MCF 10A (cell line): Measurements from ENCODE around the gene KCTD2. TPM values are rescaled to one million over a fixed set of nuclear protein-coding genes. Genes with fewer than 3 reads are reported as not detected.

ENCODE experiments used
- BruUV-seq: library from RNA; stranded (reverse); fragments of 400-500 nt; replicated peaks from 2 replicates; lab custom pipeline; 2021; lab: Mats Ljungman, UMichigan
- CTCF ChIA-PET: fragments of 300-600 bp; sonication (Branson Sonifier 250); formaldehyde crosslinking; extraction: SDS; loops from one replicate; lab custom pipeline; 2021; ENCODE audit warnings: antibody characterized with exemption, inconsistent platforms; lab: Yijun Ruan, JAX
- POLR2A ChIA-PET: fragments of 300-600, 350-650 bp; sonication (Branson Sonifier 250); formaldehyde crosslinking; extraction: SDS; loops from one replicate; lab custom pipeline; 2020; ENCODE audit warnings: antibody characterized with exemption, inconsistent platforms; lab: Yijun Ruan, JAX
- DNase-seq: peaks from one replicate; pipeline ENCODE4 v3.0.0-alpha.2; 2018; ENCODE audit not compliant: unreplicated experiment
- H3K27ac Mint-ChIP-seq: one replicate; pipeline ENCODE4 v1.8.0; 2022; ENCODE audit warnings: mild to moderate bottlenecking, low read depth, mixed read lengths; ENCODE audit not compliant: unreplicated experiment
- H3K27me3 Mint-ChIP-seq: one replicate; pipeline ENCODE4 v1.8.0; 2022; ENCODE audit warnings: mixed read lengths; ENCODE audit not compliant: insufficient read depth, unreplicated experiment
- H3K36me3 Mint-ChIP-seq: one replicate; pipeline ENCODE4 v1.8.0; 2022; ENCODE audit warnings: mild to moderate bottlenecking, moderate library complexity, mixed read lengths; ENCODE audit not compliant: insufficient read depth, unreplicated experiment
- H3K4me1 Mint-ChIP-seq: one replicate; pipeline ENCODE4 v1.8.0; 2022; ENCODE audit warnings: mixed read lengths; ENCODE audit not compliant: insufficient read depth, unreplicated experiment
- H3K4me3 Mint-ChIP-seq: one replicate; pipeline ENCODE4 v1.8.0; 2022; ENCODE audit warnings: mild to moderate bottlenecking, moderate library complexity, mixed read lengths; ENCODE audit not compliant: unreplicated experiment
- H3K9me3 Mint-ChIP-seq: one replicate; pipeline ENCODE4 v1.8.0; 2022; ENCODE audit warnings: mixed read lengths; ENCODE audit not compliant: unreplicated experiment
- intact Hi-C: fragments of 100-400 bp; cut with micrococcal nuclease; formaldehyde crosslinking; loops from 2 replicates; pipeline ENCODE4 v1.14.1; 2022
- total RNA-seq: library from RNA; stranded (reverse); gene quantifications from 2 replicates; pipeline ENCODE4 v1.2.3, GENCODE V29; 2022
- TF ChIP-seq, protein P1 (sequence below): fragments of 200-600 bp; IDR thresholded peaks from one replicate; pipeline ENCODE4 v1.8.0; 2022; ENCODE audit warnings: antibody characterized with exemption, mild to moderate bottlenecking; ENCODE audit not compliant: unreplicated experiment

The KCTD2 gene
- total RNA-seq, 1 experiment from 2014 or later, result 11.9 TPM

DNA sequence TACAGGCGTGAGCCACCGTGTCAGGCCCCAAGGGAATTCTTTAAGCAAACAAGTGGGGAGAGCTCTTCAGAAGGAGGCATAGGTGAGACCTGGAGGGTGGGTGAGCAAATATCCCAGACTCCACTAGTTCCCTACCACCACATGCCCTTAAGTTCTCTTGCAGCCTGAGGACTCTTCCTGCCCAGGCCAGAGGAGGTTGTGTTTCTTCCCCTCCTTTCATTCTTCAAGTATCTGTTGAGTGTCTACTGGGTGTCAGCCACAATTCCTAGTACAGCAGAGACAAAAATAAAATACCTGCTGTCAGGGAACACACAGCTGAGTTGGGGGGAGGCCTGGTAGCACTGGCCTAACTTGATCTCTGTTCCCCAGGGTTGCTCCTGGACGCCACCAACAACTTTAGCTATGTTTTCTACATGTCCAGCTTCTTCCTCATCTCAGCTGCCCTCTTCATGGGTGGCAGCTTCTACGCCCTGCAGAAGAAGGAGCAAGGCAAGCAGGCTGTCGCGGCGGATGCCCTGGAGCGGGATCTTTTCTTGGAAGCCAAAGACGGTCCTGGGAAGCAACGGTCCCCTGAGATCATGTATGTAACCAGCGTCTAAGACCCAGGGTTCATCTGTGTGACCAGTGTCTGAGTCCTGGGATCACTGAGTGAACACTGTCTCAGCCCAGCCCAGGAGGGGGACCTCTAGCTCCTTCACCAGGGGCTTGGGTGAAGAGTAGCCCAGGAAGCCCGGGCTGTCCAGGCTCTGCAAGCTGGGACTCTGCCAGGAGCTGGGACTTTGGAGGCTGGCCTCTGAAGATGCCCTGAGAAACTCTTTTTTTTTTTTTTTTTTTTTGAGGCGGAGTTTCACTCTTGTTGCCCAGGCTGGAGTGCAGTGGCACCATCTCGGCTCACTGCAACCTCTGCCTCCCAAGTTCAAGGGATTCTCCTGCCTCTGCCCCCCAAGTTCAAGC, 56.9 kb downstream of the KCTD2 start:
- TF ChIP-seq, protein P1, sequence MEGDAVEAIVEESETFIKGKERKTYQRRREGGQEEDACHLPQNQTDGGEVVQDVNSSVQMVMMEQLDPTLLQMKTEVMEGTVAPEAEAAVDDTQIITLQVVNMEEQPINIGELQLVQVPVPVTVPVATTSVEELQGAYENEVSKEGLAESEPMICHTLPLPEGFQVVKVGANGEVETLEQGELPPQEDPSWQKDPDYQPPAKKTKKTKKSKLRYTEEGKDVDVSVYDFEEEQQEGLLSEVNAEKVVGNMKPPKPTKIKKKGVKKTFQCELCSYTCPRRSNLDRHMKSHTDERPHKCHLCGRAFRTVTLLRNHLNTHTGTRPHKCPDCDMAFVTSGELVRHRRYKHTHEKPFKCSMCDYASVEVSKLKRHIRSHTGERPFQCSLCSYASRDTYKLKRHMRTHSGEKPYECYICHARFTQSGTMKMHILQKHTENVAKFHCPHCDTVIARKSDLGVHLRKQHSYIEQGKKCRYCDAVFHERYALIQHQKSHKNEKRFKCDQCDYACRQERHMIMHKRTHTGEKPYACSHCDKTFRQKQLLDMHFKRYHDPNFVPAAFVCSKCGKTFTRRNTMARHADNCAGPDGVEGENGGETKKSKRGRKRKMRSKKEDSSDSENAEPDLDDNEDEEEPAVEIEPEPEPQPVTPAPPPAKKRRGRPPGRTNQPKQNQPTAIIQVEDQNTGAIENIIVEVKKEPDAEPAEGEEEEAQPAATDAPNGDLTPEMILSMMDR, result no peak
- H3K27me3 Mint-ChIP-seq, result no peaks in the 10 kb centered on the region
- no peaks in the 10 kb centered on the region for H3K4me1 Mint-ChIP-seq
- intact Hi-C loops, result no loop called here
- DNase-seq, result no peak
- H3K36me3 Mint-ChIP-seq, result peaks cover 42% of the 10 kb centered on the region
- ChIA-PET CTCF (interaction anchor here (0.7 to 6.0 kb wide), 8 partner anchors 10 to 329 kb away, joined by 3 to 48 read pairs (median 4); no protein-coding TSS in a partner anchor), POLR2A (interaction anchor here (0.6 kb wide), 1 partner anchor 44 kb away, joined by 4 read pairs; no protein-coding TSS in a partner anchor)
- no TSS peak for BruUV-seq
- H3K9me3 Mint-ChIP-seq, result no peaks in the 10 kb centered on the region
- H3K27ac Mint-ChIP-seq, result no peak overlapping the region
- no peak overlapping the region for H3K4me3 Mint-ChIP-seq

- TF ChIP-seq, protein P1, result peak; percentile 71
- intact Hi-C loops, result loop anchor here (1.0 kb wide), 1 partner anchor 35 kb away; no protein-coding TSS in a partner anchor
- CTCF ChIA-PET, result interaction anchor here (0.5 to 6.0 kb wide), 23 partner anchors 8 to 485 kb away, joined by 3 to 48 read pairs (median 4); partner anchors contain the start of gene SLC16A5
- H3K27ac Mint-ChIP-seq, result no peak overlapping the region
- H3K9me3 Mint-ChIP-seq, result no peaks in the 10 kb centered on the region
- POLR2A ChIA-PET, result interaction anchor here (0.6 to 1.9 kb wide), 11 partner anchors 9 to 155 kb away, joined by 3 to 7 read pairs (median 3); partner anchors contain the start of gene NUP85
- H3K27me3 Mint-ChIP-seq, result no peaks in the 10 kb centered on the region
- no peak overlapping the region for H3K4me3 Mint-ChIP-seq
- DNase-seq, result peak; percentile 60
- H3K36me3 Mint-ChIP-seq, result peaks cover 33% of the 10 kb centered on the region
- BruUV-seq, result no TSS peak
- no peaks in the 10 kb centered on the region for H3K4me1 Mint-ChIP-seq
Measured at GRCh38 chr17:75105126-75106080, 58.4 kb downstream of the KCTD2 start.

GRCh38 chr17:75108193-75108592, 61.2 kb downstream of the KCTD2 start:
- Mint-ChIP-seq H3K27me3 (no peaks in the 10 kb centered on the region), H3K4me3 (peak overlapping the region; percentile 78), H3K36me3 (peaks cover 12% of the 10 kb centered on the region), H3K4me1 (peaks cover 7% of the 10 kb centered on the region), H3K9me3 (no peaks in the 10 kb centered on the region), H3K27ac (no peak overlapping the region)
- ChIA-PET CTCF (interaction anchor here (0.6 to 1.3 kb wide), 2 partner anchors 38 to 57 kb away, joined by 4 read pairs; no protein-coding TSS in a partner anchor), POLR2A (interaction anchor here (1.4 kb wide), 1 partner anchor 12 kb away, joined by 7 read pairs; no protein-coding TSS in a partner anchor)
- no peak for DNase-seq
- TF ChIP-seq, protein P1, result no peak
- intact Hi-C loops, result loop anchor here (2.0 kb wide), 1 partner anchor 147 kb away; no protein-coding TSS in a partner anchor
- no TSS peak for BruUV-seq
